Measurements from ENCODE around the gene MET. TPM values are rescaled to one million over a fixed set of nuclear protein-coding genes. Genes with fewer than 3 reads are reported as not detected.

MET gene
- total and polyA plus RNA-seq, 7 experiments from 2014 or later: 0.19 to 1.0 (median 0.73) TPM; not detected in 4

GRCh38 chr7:116788572-116789197 lies 116.7 kb downstream of the MET start:
- Histone ChIP-seq H3K27me3 (ENCODE audit: control insufficient read depth in 2 of 2, insufficient read depth in 2 of 2, low read length in 2 of 2) (no peaks in the 10 kb centered on the region), H3K4me3 (ENCODE audit: low read length) (no peak overlapping the region), H3K27ac (ENCODE audit: low read depth, low read length) (no peak overlapping the region), H3K4me1 (ENCODE audit: control insufficient read depth in 2 of 2, insufficient read depth in 2 of 2, low read length in 2 of 2) (no peaks in the 10 kb centered on the region), H3K36me3 (ENCODE audit: control insufficient read depth in 2 of 3, insufficient read depth in 3 of 3, low read length in 3 of 3) (no peaks in the 10 kb centered on the region), H3K9me3 (ENCODE audit: control insufficient read depth in 2 of 3, low read length in 3 of 3) (no peaks in the 10 kb centered on the region)
- no peak overlapping the region for H3K27ac Mint-ChIP-seq
- peaks cover 0 to 1% (median 0%) of the 10 kb centered on the region in 11 donors for H3K9me3 Mint-ChIP-seq
- DNase-seq (no peak), ATAC-seq (no peak)
- intact Hi-C loops (cut with micrococcal nuclease): loop anchor here in 1 of 2 donors (5.0 kb wide), 2 partner anchors 116 to 201 kb away; partner anchors contain the start of gene MET
- H3K36me3 Mint-ChIP-seq: no peaks in the 10 kb centered on the region
- H3K4me1 Mint-ChIP-seq: no peaks in the 10 kb centered on the region
- H3K4me3 Mint-ChIP-seq: no peak overlapping the region
- CTCF ChIA-PET: no interaction called here
- POLR2A ChIA-PET: no interaction called here
- peaks cover 0 to 4% (median under 1%) of the 10 kb centered on the region in 5 donors for H3K27me3 Mint-ChIP-seq

GRCh38 chr7:116790025-116790424 lies 118.0 kb downstream of the MET start:
- Mint-ChIP-seq H3K4me3 (no peak overlapping the region), H3K27ac (no peak overlapping the region)
- no peak for ATAC-seq

GRCh38 chr7:116792813-116793212 lies 120.8 kb downstream of the MET start:
- Mint-ChIP-seq H3K4me1 (no peaks in the 10 kb centered on the region), H3K36me3 (no peaks in the 10 kb centered on the region), H3K27me3 (peaks cover 0 to 6% (median 4%) of the 10 kb centered on the region in 5 donors), H3K9me3 (peaks cover 0 to 3% (median 0%) of the 10 kb centered on the region in 11 donors), H3K27ac (no peak overlapping the region), H3K4me3 (no peak overlapping the region)
- CTCF ChIA-PET: no interaction called here
- Histone ChIP-seq H3K9me3 (ENCODE audit: control insufficient read depth in 2 of 3, low read length in 3 of 3) (no peaks in the 10 kb centered on the region), H3K36me3 (ENCODE audit: control insufficient read depth in 2 of 3, insufficient read depth in 3 of 3, low read length in 3 of 3) (no peaks in the 10 kb centered on the region), H3K4me1 (ENCODE audit: control insufficient read depth in 2 of 2, insufficient read depth in 2 of 2, low read length in 2 of 2) (no peaks in the 10 kb centered on the region), H3K4me3 (ENCODE audit: low read length) (no peak overlapping the region), H3K27me3 (ENCODE audit: control insufficient read depth in 2 of 2, insufficient read depth in 2 of 2, low read length in 2 of 2) (no peaks in the 10 kb centered on the region), H3K27ac (ENCODE audit: low read depth, low read length) (no peak overlapping the region)
- DNase-seq: no peak
- POLR2A ChIA-PET: no interaction called here
- intact Hi-C loops (cut with micrococcal nuclease): no loop called here
- no peak for ATAC-seq

More at GRCh38 chr7:116790025-116790424, 118.0 kb downstream of the MET start:
- no peaks in the 10 kb centered on the region for H3K36me3 ChIP-seq (ENCODE audit: control insufficient read depth in 2 of 3, insufficient read depth in 3 of 3, low read length in 3 of 3)
- ChIA-PET POLR2A (no interaction called here), CTCF (no interaction called here)
- Mint-ChIP-seq H3K36me3 (no peaks in the 10 kb centered on the region), H3K27me3 (peaks cover 0 to 5% (median 4%) of the 10 kb centered on the region in 5 donors), H3K9me3 (peaks cover 0 to 3% (median 0%) of the 10 kb centered on the region in 11 donors), H3K4me1 (no peaks in the 10 kb centered on the region)
- intact Hi-C loops (cut with micrococcal nuclease): no loop called here
- H3K27ac ChIP-seq (ENCODE audit: low read depth, low read length): no peak overlapping the region
- H3K9me3 ChIP-seq (ENCODE audit: control insufficient read depth in 2 of 3, low read length in 3 of 3): no peaks in the 10 kb centered on the region
- H3K4me1 ChIP-seq (ENCODE audit: control insufficient read depth in 2 of 2, insufficient read depth in 2 of 2, low read length in 2 of 2): no peaks in the 10 kb centered on the region
- no peak overlapping the region for H3K4me3 ChIP-seq (ENCODE audit: low read length)
- H3K27me3 ChIP-seq (ENCODE audit: control insufficient read depth in 2 of 2, insufficient read depth in 2 of 2, low read length in 2 of 2): no peaks in the 10 kb centered on the region
- no peak for DNase-seq

- Mint-ChIP-seq H3K27ac (no peak overlapping the region), H3K9me3 (peaks cover 0 to 3% (median 0%) of the 10 kb centered on the region in 11 donors), H3K4me3 (no peak overlapping the region), H3K4me1 (no peaks in the 10 kb centered on the region), H3K36me3 (no peaks in the 10 kb centered on the region), H3K27me3 (peaks cover 0 to 10% (median 4%) of the 10 kb centered on the region in 5 donors)
- Histone ChIP-seq H3K4me1 (ENCODE audit: control insufficient read depth in 2 of 2, insufficient read depth in 2 of 2, low read length in 2 of 2) (no peaks in the 10 kb centered on the region), H3K36me3 (ENCODE audit: control insufficient read depth in 2 of 3, insufficient read depth in 3 of 3, low read length in 3 of 3) (no peaks in the 10 kb centered on the region), H3K27me3 (ENCODE audit: control insufficient read depth in 2 of 2, insufficient read depth in 2 of 2, low read length in 2 of 2) (no peaks in the 10 kb centered on the region), H3K27ac (ENCODE audit: low read depth, low read length) (no peak overlapping the region), H3K9me3 (ENCODE audit: control insufficient read depth in 2 of 3, low read length in 3 of 3) (no peaks in the 10 kb centered on the region), H3K4me3 (ENCODE audit: low read length) (no peak overlapping the region)
- intact Hi-C loops (cut with micrococcal nuclease): no loop called here
- ChIA-PET POLR2A (no interaction called here), CTCF (no interaction called here)
- ATAC-seq (no peak), DNase-seq (no peak)
These were observed 121.9 kb downstream of the MET start for GRCh38 chr7:116793795-116794340.

GRCh38 chr7:116796471-116796870 lies 124.5 kb downstream of the MET start:
- Histone ChIP-seq H3K4me3 (ENCODE audit: low read length) (no peak overlapping the region), H3K27me3 (ENCODE audit: control insufficient read depth in 2 of 2, insufficient read depth in 2 of 2, low read length in 2 of 2) (no peaks in the 10 kb centered on the region), H3K36me3 (ENCODE audit: control insufficient read depth in 2 of 3, insufficient read depth in 3 of 3, low read length in 3 of 3) (no peaks in the 10 kb centered on the region), H3K4me1 (ENCODE audit: control insufficient read depth in 2 of 2, insufficient read depth in 2 of 2, low read length in 2 of 2) (no peaks in the 10 kb centered on the region), H3K27ac (ENCODE audit: low read depth, low read length) (no peak overlapping the region), H3K9me3 (ENCODE audit: control insufficient read depth in 2 of 3, low read length in 3 of 3) (no peaks in the 10 kb centered on the region)
- no peaks in the 10 kb centered on the region for H3K4me1 Mint-ChIP-seq
- intact Hi-C loops (cut with micrococcal nuclease): no loop called here
- no peaks in the 10 kb centered on the region for H3K36me3 Mint-ChIP-seq
- POLR2A ChIA-PET: no interaction called here
- H3K27ac Mint-ChIP-seq: no peak overlapping the region
- H3K9me3 Mint-ChIP-seq: peaks cover 0 to 3% (median 0%) of the 10 kb centered on the region in 11 donors
- H3K4me3 Mint-ChIP-seq: no peak overlapping the region
- ATAC-seq (no peak), DNase-seq (no peak)
- peaks cover 5 to 17% (median 11%) of the 10 kb centered on the region in 5 donors for H3K27me3 Mint-ChIP-seq
- CTCF ChIA-PET: no interaction called here

GRCh38 chr7:116797612-116798011 lies 125.6 kb downstream of the MET start:
- Mint-ChIP-seq H3K9me3 (peaks cover 0 to 3% (median 0%) of the 10 kb centered on the region in 11 donors), H3K36me3 (no peaks in the 10 kb centered on the region), H3K4me1 (peaks cover 0 to under 1% (median 0%) of the 10 kb centered on the region in 7 donors), H3K4me3 (no peak overlapping the region), H3K27me3 (peaks cover 5 to 17% (median 11%) of the 10 kb centered on the region in 5 donors), H3K27ac (no peak overlapping the region)
- intact Hi-C loops (cut with micrococcal nuclease): no loop called here
- H3K9me3 ChIP-seq (ENCODE audit: control insufficient read depth in 2 of 3, low read length in 3 of 3): no peaks in the 10 kb centered on the region
- ATAC-seq: no peak
- no peaks in the 10 kb centered on the region for H3K36me3 ChIP-seq (ENCODE audit: control insufficient read depth in 2 of 3, insufficient read depth in 3 of 3, low read length in 3 of 3)
- CTCF ChIA-PET: no interaction called here
- POLR2A ChIA-PET: no interaction called here
- no peaks in the 10 kb centered on the region for H3K4me1 ChIP-seq (ENCODE audit: control insufficient read depth in 2 of 2, insufficient read depth in 2 of 2, low read length in 2 of 2)
- H3K27ac ChIP-seq (ENCODE audit: low read depth, low read length): no peak overlapping the region
- DNase-seq: no peak
- H3K27me3 ChIP-seq (ENCODE audit: control insufficient read depth in 2 of 2, insufficient read depth in 2 of 2, low read length in 2 of 2): no peaks in the 10 kb centered on the region
- H3K4me3 ChIP-seq (ENCODE audit: low read length): no peak overlapping the region

GRCh38 chr7:116798232-116798631 lies 126.2 kb downstream of the MET start:
- Histone ChIP-seq H3K4me3 (ENCODE audit: low read length) (no peak overlapping the region), H3K4me1 (ENCODE audit: control insufficient read depth in 2 of 2, insufficient read depth in 2 of 2, low read length in 2 of 2) (no peaks in the 10 kb centered on the region), H3K36me3 (ENCODE audit: control insufficient read depth in 2 of 3, insufficient read depth in 3 of 3, low read length in 3 of 3) (no peaks in the 10 kb centered on the region), H3K27ac (ENCODE audit: low read depth, low read length) (no peak overlapping the region), H3K27me3 (ENCODE audit: control insufficient read depth in 2 of 2, insufficient read depth in 2 of 2, low read length in 2 of 2) (no peaks in the 10 kb centered on the region), H3K9me3 (ENCODE audit: control insufficient read depth in 2 of 3, low read length in 3 of 3) (no peaks in the 10 kb centered on the region)
- ChIA-PET POLR2A (no interaction called here), CTCF (no interaction called here)
- H3K9me3 Mint-ChIP-seq: peaks cover 0 to 3% (median 0%) of the 10 kb centered on the region in 11 donors
- DNase-seq (no peak), ATAC-seq (no peak)
- H3K4me3 Mint-ChIP-seq: no peak overlapping the region
- H3K27me3 Mint-ChIP-seq: peaks cover 5 to 17% (median 12%) of the 10 kb centered on the region in 5 donors
- no peaks in the 10 kb centered on the region for H3K36me3 Mint-ChIP-seq
- intact Hi-C loops (cut with micrococcal nuclease): no loop called here
- no peak overlapping the region for H3K27ac Mint-ChIP-seq
- H3K4me1 Mint-ChIP-seq: peaks cover 0 to 3% (median 0%) of the 10 kb centered on the region in 7 donors

Data from naive thymus-derived CD4-positive, alpha-beta T cell (primary cell).